ENCODE measurements around the gene EXOC4.

EXOC4 gene

DNA sequence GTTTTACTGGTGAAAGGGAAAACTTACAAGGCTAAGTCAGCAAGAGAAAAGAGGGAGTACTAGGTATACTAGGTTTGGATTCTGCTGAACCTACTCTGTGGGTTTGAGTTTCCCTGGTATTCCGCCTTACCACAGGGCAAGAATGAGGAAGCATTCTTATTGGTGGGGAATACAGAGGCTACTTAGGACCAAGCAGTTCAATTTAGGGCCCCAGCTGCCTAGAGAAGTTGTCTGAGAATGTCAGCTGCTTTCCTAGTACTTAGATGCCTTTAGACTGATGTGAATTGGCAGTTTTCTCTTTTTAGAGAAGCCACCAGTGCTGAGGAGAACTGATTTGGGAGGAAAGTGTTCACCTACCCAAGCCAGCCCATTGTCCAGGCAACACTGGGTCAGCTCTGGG lies 465.3 kb downstream of the EXOC4 start:
- H3K4me3 ChIP-seq (ENCODE audit: low read depth, low read length) = no peak overlapping the region
- ChIA-PET POLR2A (no interaction called here), CTCF (no interaction called here)
- H3K36me3 ChIP-seq (ENCODE audit: control insufficient read depth in 2 of 2, insufficient read depth in 1 of 2, low read length in 2 of 2) = no peaks in the 10 kb centered on the region
- TF ChIP-seq ZNF354C (tag by site-specific recombination; IDR thresholded peaks at IDR 0.05; ENCODE audit: borderline replicate concordance, low read depth) = no peak
- no peak for TF ChIP-seq ZBTB20 (tag by site-specific recombination; IDR thresholded peaks at IDR 0.05)
- TF ChIP-seq MZF1 (tag by site-specific recombination; IDR thresholded peaks at IDR 0.05; ENCODE audit: borderline replicate concordance) = no peak
- TF ChIP-seq ZNF704 (tag by site-specific recombination; IDR thresholded peaks at IDR 0.05) = no peak
- TF ChIP-seq SP3 (tag by site-specific recombination; IDR thresholded peaks at IDR 0.05) = no peak
- TF ChIP-seq, protein P1, sequence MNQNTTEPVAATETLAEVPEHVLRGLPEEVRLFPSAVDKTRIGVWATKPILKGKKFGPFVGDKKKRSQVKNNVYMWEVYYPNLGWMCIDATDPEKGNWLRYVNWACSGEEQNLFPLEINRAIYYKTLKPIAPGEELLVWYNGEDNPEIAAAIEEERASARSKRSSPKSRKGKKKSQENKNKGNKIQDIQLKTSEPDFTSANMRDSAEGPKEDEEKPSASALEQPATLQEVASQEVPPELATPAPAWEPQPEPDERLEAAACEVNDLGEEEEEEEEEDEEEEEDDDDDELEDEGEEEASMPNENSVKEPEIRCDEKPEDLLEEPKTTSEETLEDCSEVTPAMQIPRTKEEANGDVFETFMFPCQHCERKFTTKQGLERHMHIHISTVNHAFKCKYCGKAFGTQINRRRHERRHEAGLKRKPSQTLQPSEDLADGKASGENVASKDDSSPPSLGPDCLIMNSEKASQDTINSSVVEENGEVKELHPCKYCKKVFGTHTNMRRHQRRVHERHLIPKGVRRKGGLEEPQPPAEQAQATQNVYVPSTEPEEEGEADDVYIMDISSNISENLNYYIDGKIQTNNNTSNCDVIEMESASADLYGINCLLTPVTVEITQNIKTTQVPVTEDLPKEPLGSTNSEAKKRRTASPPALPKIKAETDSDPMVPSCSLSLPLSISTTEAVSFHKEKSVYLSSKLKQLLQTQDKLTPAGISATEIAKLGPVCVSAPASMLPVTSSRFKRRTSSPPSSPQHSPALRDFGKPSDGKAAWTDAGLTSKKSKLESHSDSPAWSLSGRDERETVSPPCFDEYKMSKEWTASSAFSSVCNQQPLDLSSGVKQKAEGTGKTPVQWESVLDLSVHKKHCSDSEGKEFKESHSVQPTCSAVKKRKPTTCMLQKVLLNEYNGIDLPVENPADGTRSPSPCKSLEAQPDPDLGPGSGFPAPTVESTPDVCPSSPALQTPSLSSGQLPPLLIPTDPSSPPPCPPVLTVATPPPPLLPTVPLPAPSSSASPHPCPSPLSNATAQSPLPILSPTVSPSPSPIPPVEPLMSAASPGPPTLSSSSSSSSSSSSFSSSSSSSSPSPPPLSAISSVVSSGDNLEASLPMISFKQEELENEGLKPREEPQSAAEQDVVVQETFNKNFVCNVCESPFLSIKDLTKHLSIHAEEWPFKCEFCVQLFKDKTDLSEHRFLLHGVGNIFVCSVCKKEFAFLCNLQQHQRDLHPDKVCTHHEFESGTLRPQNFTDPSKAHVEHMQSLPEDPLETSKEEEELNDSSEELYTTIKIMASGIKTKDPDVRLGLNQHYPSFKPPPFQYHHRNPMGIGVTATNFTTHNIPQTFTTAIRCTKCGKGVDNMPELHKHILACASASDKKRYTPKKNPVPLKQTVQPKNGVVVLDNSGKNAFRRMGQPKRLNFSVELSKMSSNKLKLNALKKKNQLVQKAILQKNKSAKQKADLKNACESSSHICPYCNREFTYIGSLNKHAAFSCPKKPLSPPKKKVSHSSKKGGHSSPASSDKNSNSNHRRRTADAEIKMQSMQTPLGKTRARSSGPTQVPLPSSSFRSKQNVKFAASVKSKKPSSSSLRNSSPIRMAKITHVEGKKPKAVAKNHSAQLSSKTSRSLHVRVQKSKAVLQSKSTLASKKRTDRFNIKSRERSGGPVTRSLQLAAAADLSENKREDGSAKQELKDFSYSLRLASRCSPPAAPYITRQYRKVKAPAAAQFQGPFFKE (tag by site-specific recombination; IDR thresholded peaks at IDR 0.05; ENCODE audit: borderline replicate concordance) = no peak
- no peak for TF ChIP-seq ZNF202 (tag by site-specific recombination; IDR thresholded peaks at IDR 0.05; ENCODE audit: borderline replicate concordance)
- TF ChIP-seq ZNF488 (tag by site-specific recombination; IDR thresholded peaks at IDR 0.05) = no peak
- no peak for TF ChIP-seq ZNF114 (tag by site-specific recombination; IDR thresholded peaks at IDR 0.05)
- TF ChIP-seq KLF1 (tag by site-specific recombination; IDR thresholded peaks at IDR 0.05) = no peak
- no peak for TF ChIP-seq HOXD13 (CRISPR knock-in tag; IDR thresholded peaks at IDR 0.05; ENCODE audit: borderline replicate concordance)
- no peak for TF ChIP-seq KLF16 (tag by site-specific recombination; IDR thresholded peaks at IDR 0.05)
- TF ChIP-seq KLF8 (tag by site-specific recombination; IDR thresholded peaks at IDR 0.05) = no peak
- TF ChIP-seq REST (tag by site-specific recombination; IDR thresholded peaks at IDR 0.05) = no peak
- no peak overlapping the region for H3K27ac ChIP-seq (ENCODE audit: extremely low read depth, low read depth, low read length)
- H3K9me3 ChIP-seq (ENCODE audit: control insufficient read depth, insufficient read depth, low read depth, low read length) = no peaks in the 10 kb centered on the region
- H3K4me1 ChIP-seq (ENCODE audit: control insufficient read depth, insufficient read depth, low read length) = peaks cover 4% of the 10 kb centered on the region; the same call in 1 of the 2 replicates

DNA sequence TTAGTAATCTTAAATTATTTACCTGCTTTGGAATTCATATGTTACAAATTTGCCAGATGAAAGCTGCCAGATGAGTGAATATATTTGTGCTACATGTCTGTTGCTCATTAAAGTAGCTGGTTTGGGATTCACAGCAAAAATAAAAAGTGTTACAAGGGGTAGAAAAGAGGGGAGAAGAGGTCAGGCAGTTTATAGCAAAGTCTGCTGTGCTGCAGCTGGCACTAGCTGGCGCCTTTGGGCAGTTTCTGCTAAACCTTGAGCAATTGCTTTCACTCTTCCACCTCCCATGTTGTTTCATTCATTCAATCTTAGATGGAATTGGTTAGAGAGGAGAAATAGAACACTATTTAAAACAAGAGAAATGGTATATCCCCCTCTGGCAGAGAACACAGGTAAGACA lies 470.2 kb downstream of the EXOC4 start:
- Histone ChIP-seq H3K4me3 (ENCODE audit: low read depth, low read length) (no peak overlapping the region), H3K4me1 (ENCODE audit: control insufficient read depth, insufficient read depth, low read length) (peaks cover 4% of the 10 kb centered on the region; the same call in 1 of the 2 replicates), H3K9me3 (ENCODE audit: control insufficient read depth, insufficient read depth, low read depth, low read length) (no peaks in the 10 kb centered on the region), H3K27ac (ENCODE audit: extremely low read depth, low read depth, low read length) (no peak overlapping the region), H3K36me3 (ENCODE audit: control insufficient read depth in 2 of 2, insufficient read depth in 1 of 2, low read length in 2 of 2) (no peaks in the 10 kb centered on the region)
- no peak for TF ChIP-seq ZNF704 (tag by site-specific recombination; IDR thresholded peaks at IDR 0.05)
- TF ChIP-seq ZXDB (tag by site-specific recombination; IDR thresholded peaks at IDR 0.05) = no peak
- no peak for TF ChIP-seq ZNF423 (tag by site-specific recombination; IDR thresholded peaks at IDR 0.05)
- ChIA-PET POLR2A (no interaction called here), CTCF (no interaction called here)
